ENCODE measurements around the gene MRPL36. TPM values are rescaled to one million over a fixed set of nuclear protein-coding genes. Genes with fewer than 3 reads are reported as not detected.

MRPL36 gene
- polyA plus RNA-seq, 1 experiment: 104 TPM

- Histone ChIP-seq H3K4me3 (ENCODE audit: low read depth, low read length) (no peak overlapping the region), H3K9me3 (ENCODE audit: control insufficient read depth, insufficient read depth, low read length) (peaks cover 23% of the 10 kb centered on the region), H3K27me3 (ENCODE audit: control insufficient read depth, insufficient read depth, low read length) (no peaks in the 10 kb centered on the region), H3K27ac (ENCODE audit: low read depth, low read length) (peak overlapping the region; percentile 93)
- POLR2A ChIA-PET: interaction anchor here (1.2 kb wide), 1 partner anchor 466 kb away, joined by 3 read pairs; no protein-coding TSS in a partner anchor
- peak; percentile 76 for DNase-seq (ENCODE audit: low read depth, low spot score)
- CTCF ChIA-PET: no interaction called here
- no peak for TF ChIP-seq CTCF (IDR thresholded peaks at IDR 0.05; ENCODE audit: low read depth, low read length)
Observed at GRCh38 chr5:1793966-1794900, 5.4 kb downstream of the MRPL36 start.

- CTCF ChIA-PET: interaction anchor here (1.0 kb wide), 1 partner anchor 30 kb away, joined by 3 read pairs; no protein-coding TSS in a partner anchor
- H3K27me3 ChIP-seq (ENCODE audit: control insufficient read depth, insufficient read depth, low read length): no peaks in the 10 kb centered on the region
- H3K27ac ChIP-seq (ENCODE audit: low read depth, low read length): peak overlapping the region; percentile 57
- peaks cover 27% of the 10 kb centered on the region for H3K9me3 ChIP-seq (ENCODE audit: control insufficient read depth, insufficient read depth, low read length)
- DNase-seq (ENCODE audit: low read depth, low spot score): no peak
- no peak overlapping the region for H3K4me3 ChIP-seq (ENCODE audit: low read depth, low read length)
- TF ChIP-seq CTCF (IDR thresholded peaks at IDR 0.05; ENCODE audit: low read depth, low read length): no peak
- POLR2A ChIA-PET: no interaction called here
Observed at GRCh38 chr5:1793301-1793740, 6.3 kb downstream of the MRPL36 start.

DNA sequence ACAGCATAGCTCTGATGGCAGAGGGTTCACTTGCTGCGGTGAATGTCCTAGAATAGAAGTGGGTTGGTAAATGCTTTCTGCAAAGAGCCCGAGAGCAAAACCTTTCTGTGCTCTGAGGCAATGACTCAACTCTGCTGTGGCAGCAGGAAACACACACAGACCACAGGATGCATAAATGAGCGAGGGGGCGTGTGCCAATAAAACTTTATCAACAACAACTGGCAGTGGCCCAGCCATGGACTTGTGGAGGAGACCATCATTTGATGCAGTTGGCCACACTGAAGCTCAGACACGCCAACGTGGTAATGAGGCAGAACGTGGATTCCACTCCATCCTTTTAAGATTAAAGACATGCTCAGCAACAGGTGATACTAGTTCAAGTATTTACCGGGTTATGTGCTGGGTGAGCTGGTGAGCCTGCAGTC lies 6.8 kb downstream of the MRPL36 start:
- H3K4me3 ChIP-seq (ENCODE audit: low read depth, low read length): no peak overlapping the region
- peak overlapping the region; percentile 57 for H3K27ac ChIP-seq (ENCODE audit: low read depth, low read length)
- CTCF ChIA-PET: interaction anchor here (1.0 kb wide), 1 partner anchor 30 kb away, joined by 3 read pairs; no protein-coding TSS in a partner anchor
- POLR2A ChIA-PET: no interaction called here
- no peaks in the 10 kb centered on the region for H3K27me3 ChIP-seq (ENCODE audit: control insufficient read depth, insufficient read depth, low read length)
- peaks cover 27% of the 10 kb centered on the region for H3K9me3 ChIP-seq (ENCODE audit: control insufficient read depth, insufficient read depth, low read length)
- peak; percentile 62 for DNase-seq (ENCODE audit: low read depth, low spot score)
- no peak for TF ChIP-seq CTCF (IDR thresholded peaks at IDR 0.05; ENCODE audit: low read depth, low read length)

GRCh38 chr5:1791176-1791575 lies 8.5 kb downstream of the MRPL36 start:
- H3K27ac ChIP-seq (ENCODE audit: low read depth, low read length): peak overlapping the region; percentile 66
- CTCF ChIA-PET: no interaction called here
- POLR2A ChIA-PET: no interaction called here

More at GRCh38 chr5:1791176-1791575, 8.5 kb downstream of the MRPL36 start:
- no peak overlapping the region for H3K4me3 ChIP-seq (ENCODE audit: low read depth, low read length)
- no peaks in the 10 kb centered on the region for H3K27me3 ChIP-seq (ENCODE audit: control insufficient read depth, insufficient read depth, low read length)
- no peak for TF ChIP-seq CTCF (IDR thresholded peaks at IDR 0.05; ENCODE audit: low read depth, low read length)
- peaks cover 27% of the 10 kb centered on the region for H3K9me3 ChIP-seq (ENCODE audit: control insufficient read depth, insufficient read depth, low read length)
- DNase-seq (ENCODE audit: low read depth, low spot score): no peak

Measured in AG04450 (cell line).